Measurements from ENCODE around the gene IL11RA.

The IL11RA gene

DNA sequence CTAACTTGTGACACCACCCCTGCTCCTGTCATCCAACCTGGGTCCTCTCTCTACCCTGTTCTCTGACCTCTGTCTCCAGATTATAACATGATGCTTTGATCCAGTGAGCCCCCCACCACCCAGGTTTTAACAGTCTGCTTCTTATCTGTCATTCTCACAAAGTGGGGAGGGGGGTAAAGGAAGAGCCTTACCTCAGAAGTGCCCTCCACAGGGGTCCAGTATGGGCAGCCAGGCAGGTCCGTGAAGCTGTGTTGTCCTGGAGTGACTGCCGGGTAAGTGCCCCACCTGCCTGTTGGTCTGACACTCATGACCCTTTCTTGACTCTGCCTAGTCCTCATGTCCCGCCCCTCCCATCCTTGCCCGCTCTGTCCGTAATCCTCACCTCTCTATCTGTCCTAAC lies 3.4 kb downstream of the IL11RA start:
- no peak for DNase-seq

DNA sequence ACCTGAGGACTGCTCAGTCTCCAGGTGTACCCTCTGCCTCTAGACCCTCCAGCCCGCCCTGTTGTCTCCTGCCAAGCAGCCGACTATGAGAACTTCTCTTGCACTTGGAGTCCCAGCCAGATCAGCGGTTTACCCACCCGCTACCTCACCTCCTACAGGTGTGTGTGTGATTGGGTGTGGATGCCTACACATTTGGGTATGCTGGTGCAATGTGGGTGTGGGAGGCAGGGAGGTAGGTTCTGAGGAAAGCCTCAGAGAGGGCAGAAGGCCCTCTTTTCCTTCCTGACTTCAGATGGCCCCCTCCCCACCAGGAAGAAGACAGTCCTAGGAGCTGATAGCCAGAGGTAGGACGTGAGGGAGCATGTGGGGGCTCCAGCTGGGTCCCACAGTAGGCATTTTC lies 5.0 kb downstream of the IL11RA start:
- DNase-seq, result no peak

DNA sequence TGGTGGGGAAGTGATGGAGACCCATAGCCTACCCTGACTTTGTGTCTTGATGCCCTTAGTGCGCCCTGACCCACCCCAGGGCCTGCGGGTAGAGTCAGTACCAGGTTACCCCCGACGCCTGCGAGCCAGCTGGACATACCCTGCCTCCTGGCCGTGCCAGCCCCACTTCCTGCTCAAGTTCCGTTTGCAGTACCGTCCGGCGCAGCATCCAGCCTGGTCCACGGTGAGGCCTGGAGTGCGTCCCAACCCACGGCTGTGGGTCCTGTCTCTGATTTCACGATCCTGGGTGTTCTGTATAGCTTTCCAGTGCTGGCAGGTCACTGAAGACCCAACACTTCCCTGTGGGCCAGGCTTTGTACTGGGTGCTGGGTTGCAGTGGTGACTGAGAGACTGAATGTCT lies 6.5 kb downstream of the IL11RA start:
- DNase-seq, result no peak

DNA sequence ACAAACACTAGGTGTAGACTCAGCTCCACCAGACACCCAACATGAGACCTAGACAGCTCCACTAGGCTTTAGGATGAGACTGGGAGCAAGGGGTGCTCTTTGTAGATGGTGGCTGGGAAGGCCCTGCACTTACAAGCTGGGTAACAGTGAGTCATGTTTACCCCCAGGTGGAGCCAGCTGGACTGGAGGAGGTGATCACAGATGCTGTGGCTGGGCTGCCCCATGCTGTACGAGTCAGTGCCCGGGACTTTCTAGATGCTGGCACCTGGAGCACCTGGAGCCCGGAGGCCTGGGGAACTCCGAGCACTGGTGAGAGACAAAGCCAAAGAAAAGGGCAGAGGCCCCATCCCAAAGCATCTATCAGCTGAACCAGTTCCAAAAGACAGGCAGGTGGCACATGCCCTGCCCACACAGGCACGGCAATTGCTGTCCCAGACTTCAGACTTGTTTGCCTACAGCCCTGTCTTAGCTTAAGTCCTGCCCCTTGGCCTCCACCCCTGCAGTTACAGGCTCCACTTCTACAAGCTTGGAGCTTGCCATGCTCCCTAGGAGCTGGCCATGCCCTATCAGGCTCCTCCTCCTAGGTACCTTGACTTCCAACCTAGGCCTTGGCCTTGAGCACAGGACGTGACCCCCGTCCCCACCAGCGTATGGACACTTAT lies 7.7 kb downstream of the IL11RA start:
- DNase-seq, result no peak

DNA sequence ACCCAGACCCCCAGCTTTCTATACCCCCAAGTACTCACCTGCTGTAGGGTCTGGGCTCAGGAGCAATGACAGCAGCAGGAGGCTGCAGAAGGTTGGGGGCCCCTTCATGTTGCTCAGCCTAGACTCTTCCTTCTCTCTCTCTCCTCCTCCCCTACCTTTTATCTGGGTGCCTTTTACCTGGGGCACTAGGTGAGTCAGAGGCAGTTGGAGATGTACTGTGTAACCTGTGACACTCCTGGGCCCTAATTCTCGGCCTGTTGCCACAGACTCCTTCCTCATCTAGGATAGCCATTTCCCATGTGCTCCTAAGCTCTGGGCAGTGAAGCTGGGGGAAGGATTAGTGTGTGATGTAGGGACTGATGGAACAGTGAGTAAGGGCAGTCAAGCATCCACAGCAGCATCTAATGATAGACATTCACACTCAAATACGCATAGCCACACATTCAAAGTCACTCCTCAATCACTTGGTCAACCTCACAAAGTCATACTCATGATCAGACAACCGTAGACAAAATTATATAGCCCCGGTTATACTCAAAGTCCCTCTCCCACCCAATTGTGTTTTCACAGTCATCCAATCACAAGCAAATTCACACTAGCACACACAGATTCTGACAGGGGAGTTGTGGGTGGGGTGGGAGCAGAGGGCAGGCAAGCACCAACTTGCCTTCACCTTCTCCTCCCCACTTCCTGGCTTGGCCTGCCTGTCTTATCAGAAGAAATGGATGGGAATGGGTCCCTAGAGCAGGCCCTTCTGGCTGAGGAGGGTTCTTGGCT lies 10.7 kb downstream of the IL11RA start, which contains the start of gene CCL27:
TSS of gene CCL27 (minus strand) at position 132 of the 777 bp plus-strand sequence. CDS start at position 108, 24 bp downstream.
- no peak for DNase-seq

DNA sequence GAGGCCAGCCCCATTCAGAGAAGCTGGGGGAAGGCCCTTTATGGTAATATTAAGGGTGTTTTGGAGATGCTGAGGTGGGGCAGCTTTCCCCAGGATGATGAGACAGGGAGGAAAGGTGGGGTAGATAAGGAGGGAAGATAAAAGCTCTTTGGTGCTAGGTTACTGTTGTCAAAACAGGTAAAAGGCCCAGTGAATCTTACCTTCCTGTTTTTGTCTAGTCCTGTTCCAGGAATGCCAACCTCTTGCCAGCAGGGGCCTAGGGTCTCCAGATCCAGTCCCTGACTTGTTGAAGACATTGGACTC lies 11.3 kb downstream of the IL11RA start:
- DNase-seq, result no peak

DNA sequence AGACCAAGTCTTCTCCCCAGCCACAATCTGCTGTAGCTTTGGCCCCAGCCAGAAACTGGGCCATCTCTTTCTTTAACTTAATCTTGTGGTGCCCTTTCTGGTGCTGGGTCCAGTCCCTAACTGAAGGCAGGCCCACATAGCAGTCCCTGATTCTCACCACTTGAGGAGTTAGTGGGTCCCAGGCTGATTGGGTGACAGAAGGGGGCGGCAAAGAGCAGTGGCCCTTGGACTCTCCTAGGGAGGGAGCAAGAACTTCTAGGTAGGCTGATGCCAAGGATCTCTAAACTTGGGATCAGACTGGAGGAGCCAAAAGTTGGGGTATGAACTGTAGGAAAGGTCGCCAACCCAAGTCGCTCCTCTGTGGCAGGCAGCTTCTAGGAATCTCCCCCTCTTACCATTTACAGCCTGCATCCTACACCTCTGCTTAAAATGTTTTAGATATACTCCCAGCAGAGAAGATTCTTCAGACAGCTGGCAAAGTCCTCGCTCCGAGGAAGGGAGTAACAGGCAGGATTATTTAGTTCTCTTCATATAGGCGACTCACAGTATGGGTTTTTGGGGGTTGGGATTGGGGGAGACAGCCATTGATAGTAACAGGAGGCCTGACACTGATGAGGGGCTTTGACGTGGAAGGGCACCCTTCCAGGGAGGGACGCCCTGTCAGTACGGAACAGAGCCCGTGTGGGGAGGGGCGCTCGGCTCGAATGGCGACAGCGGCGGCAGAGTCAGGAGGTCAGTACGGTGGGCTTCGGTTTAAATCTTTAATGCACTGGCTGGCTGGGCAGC lies 12.5 kb downstream of the IL11RA start:
- DNase-seq, result peak; percentile 73

DNA sequence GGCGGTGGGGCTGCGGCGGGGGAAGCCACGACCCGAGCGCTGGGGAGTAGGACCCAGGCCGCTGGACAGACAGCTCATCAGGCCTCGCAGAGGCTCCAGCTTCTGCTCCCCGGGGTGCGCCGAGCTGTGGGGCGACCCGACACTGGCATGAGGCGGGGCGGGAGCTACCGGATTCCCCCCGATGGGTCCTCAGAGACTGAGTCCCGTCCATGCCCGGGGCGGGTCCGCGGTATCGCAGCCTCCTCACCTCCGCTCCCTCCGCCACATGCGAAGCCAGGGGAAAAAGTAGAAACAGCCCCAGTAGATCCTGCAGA lies 13.0 kb downstream of the IL11RA start:
- no peak for DNase-seq

DNA sequence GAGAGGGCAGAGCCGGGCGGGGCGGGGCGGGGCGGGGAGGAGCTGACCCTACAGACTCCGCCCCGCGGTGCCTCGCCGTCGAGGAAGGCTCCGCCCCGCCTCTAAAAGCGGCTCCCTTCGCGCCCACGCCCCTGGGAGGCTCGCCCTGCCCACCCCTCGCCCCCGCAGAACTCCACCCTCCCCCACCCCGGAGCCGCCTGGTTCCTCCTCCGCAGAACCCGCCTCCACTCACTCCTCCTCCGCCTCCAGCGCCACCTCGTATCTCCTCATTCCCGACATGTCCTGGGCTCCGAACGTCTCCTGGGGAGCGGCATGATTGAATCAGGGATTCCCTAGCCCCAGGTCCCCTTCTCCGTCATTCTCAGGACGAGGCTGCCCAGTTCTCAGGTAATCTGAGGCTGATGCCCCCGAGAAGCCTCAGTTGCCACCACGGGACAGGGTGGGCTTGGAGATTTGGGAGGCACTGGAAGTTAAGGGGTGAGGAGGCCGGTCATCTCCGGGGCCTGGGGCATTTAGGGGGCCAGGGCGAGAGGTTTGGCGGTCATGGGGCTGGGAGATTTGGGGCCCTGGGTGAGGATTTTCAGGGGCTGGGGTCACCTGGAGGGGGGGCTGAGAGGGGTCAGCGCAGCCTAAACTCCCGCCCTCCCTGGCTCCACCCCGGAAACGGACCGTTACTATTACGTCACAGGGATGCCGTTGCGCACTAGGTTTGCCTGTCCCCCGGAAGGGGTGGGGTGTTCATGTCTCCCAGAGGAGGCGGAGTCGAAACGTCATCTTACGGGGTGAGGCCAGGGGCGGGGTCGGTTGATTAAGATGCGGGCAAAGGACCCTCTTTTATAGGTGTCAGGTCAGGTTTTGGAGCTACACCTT lies 13.6 kb downstream of the IL11RA start:
- DNase-seq, result peak; percentile 88

DNA sequence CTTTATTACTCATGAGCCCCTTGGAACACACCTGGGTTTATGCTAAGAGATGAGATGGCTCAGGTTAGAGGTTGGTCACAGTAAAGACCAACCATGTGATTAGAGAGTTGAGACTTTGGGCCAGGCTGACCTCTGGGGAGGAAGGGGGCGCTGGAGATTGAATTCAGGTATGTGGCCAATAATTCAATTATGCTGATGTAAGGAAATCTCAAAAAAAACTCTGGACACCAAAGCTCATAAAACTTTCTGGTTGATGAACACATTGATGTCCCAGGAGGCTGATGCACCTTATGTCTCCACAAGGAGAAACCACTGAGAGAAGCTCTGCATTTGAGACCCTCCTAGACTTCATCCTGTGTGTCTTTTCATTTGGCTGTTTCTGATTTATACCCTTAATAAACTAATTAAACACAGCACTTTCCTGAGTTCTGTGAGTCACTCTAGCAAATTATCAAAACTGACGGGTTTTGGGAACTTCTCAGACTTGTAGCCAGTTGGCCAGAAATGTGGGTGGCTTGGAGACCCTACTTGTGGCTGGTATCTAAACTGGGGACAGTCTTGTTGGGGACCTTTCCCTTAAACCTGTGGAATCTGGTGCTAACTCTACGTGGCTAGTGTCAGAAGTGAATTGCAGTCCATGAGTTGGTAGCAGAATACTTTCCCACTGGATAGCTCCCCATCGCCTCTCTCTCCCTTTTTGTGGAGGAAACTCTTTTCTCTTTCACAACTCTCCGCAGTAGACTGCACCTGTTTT lies 18.0 kb downstream of the IL11RA start:
- DNase-seq, result no peak

DNA sequence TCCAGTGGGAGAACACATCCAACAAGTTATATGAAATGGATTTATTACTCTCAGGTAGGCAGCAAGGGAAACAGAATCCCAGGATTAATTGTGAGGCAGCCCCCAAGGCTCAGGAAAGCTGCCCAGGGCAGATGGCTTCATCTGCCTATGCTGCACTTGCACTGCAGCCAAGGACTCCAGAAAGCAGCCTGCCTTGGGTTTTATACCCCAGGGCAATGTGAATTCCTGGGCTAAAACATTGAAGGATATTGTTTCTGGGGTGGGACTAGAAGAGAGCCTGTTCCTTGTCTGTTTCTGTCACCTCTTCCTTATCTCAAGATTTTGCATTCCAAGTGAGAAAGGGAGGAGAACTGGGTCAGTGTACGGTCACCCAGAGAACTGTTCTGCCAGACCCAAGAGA lies 19.3 kb downstream of the IL11RA start:
- no peak for DNase-seq

DNA sequence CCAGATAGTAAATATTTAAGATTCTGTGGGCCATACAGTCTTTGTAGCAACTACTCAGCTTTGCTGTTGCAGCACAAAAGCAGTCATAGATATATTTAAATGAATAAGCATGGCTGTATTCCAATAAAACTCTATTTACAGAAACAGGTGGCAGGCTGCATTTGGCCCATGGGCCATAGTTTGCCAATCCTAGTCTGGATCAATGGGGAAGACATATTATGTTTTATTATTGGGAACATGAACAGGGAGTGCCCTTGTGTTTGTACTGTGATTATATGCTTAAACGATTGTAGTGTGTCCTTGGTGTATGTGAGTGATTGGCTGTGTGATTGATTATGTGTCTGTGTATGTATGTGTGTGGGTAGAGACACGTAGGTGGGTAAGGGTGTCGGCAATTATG lies 22.5 kb downstream of the IL11RA start:
- DNase-seq, result no peak

DNA sequence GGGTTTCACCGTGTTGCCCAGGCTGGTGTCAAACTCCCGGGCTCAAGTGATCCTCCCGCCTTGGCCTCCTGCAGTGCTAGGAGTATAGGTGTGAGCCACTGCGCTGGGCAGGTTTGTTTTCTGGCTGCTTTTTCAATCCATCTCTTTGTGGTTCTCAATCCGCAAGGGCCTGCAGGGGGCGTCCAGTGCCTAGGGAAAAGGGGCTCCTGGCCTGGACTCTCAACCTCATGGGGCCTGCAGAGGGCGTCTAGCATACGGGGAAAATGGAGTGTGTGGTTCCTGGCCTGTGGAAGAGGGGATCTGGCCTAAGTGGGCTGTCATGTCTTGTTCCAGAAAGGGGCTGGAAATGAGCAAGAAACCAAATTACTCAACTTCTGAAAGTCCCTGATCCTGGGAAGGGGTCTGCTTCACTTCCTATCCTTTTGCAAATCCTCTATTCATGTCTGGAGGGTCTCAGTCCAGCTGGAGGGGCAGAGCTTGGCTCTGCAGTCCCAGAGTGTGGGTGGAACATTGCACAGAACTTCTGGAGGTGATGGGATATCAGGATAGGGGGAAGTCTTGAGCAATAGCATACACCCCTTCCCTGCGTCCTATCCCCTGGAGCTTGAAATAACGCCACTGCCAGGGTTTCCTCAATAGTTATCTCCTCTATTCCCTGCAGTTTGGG lies 23.2 kb downstream of the IL11RA start:
- DNase-seq, result peak; percentile 55

DNA sequence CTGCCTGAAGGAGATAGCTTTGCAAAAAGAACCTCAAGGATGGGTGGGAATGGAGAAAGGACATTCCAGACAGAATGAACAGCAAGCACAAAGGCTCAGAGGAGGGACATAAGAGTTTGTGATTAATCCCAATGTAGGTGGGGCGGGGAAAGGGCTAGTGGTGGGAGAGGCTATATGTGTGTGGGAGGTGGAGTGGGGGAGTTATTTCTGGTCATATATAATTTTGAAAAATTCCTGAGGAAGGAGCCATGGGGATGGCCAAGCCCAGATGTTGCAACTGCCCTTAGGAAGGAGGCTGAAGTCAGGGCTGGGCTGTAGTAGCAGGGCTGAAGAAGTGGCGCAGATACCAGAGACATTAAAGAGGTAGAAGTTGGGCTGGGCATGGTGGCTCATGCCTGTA lies 23.9 kb downstream of the IL11RA start:
- no peak for DNase-seq

DNA sequence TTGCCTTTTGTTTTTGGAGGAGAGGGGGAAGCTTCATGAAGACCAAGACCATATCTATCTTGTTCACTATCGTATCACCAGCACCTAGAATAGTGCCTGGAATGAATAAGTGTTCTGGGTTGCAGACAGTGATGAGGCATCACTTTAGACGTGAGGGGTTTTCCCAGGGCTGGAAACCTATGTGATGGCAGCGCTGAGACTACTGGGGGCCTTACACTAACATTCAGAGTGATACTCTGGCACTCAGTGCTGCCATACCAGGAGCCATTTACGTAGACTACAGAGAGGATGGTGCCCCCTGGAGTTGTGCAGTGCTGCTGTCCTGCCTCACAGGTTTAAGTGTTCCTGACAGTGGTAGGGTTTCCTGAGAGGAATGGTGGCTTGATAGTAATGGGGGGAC lies 32.2 kb downstream of the IL11RA start:
- DNase-seq, result peak; percentile 39

DNA sequence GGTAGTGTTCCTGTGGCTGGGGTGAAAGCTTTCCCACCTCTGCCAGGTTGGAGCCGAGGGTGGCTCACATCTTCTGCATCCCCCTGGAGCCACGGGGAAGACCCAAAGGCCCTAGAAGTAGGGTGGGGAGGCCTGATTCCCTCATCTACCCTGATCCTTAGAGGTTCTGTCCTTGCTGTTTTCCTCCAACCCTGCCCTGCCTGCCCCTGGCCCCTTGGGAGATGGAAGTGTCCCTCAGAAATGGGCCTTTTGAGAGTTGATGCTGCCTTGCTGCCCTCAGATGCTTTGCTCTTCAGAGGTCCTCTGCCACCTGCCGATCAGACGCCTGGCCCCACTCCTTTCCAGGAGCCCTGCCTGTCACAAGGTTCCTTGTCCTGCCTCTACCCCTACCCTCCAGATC lies 32.8 kb downstream of the IL11RA start:
- DNase-seq, result no peak

DNA sequence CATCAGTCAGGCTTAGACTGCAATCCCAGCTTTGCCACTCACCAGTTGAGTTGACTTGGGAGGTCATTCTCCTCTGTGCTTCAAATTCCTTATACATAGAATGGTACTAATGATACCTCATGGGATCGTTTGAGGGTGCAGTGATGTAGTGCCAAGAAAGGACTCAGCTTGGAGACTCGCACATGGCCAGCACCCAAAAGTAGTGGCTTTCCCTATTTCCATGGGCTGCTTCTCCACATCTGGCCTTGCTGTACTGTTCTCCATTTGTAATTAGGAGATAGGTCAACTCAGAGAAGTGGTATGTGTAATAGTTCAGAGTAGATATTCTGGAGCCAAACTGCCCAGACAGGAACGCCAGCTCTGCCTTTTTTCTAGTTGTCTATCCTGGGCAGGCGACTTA lies 33.6 kb downstream of the IL11RA start:
- DNase-seq, result no peak

DNA sequence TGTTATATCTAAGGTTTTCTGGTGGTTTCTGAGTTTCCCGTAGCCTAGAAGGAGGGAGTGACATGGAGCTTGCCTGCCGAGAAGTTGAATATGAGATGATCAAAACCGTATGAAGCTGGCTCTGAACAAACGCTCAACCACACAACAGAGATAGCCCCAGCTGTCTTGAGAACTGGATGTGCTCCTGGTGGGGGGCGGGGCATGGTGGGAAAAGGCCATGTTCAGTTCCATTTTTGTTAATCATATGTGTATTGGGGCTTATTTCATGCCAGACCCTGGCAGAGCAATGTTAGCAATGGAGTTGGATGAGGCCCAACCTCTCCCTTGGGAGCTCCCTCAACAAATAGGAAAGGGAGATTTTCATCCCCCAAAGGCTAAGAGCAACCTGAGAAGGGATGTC lies 34.2 kb downstream of the IL11RA start:
- no peak for DNase-seq

DNA sequence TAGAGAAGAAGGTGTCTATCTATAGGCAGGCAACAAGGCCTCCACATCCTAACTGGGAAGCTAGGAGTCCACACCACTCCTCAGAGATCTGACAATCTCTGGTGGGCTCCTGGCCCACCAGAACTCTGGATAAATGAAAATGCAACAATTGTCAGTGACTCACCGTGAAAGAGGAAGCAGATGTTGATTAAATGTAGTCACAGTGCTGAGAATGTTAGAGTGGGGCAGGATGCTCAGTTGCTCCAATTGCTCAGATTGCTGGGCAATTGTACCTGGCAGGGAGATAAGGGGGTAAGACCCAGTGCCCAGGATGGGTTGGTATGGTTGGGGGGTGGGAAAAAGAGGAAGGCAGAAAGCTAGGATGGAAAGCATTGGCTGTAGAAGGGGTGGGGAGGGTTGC lies 34.7 kb downstream of the IL11RA start:
- DNase-seq, result no peak

DNA sequence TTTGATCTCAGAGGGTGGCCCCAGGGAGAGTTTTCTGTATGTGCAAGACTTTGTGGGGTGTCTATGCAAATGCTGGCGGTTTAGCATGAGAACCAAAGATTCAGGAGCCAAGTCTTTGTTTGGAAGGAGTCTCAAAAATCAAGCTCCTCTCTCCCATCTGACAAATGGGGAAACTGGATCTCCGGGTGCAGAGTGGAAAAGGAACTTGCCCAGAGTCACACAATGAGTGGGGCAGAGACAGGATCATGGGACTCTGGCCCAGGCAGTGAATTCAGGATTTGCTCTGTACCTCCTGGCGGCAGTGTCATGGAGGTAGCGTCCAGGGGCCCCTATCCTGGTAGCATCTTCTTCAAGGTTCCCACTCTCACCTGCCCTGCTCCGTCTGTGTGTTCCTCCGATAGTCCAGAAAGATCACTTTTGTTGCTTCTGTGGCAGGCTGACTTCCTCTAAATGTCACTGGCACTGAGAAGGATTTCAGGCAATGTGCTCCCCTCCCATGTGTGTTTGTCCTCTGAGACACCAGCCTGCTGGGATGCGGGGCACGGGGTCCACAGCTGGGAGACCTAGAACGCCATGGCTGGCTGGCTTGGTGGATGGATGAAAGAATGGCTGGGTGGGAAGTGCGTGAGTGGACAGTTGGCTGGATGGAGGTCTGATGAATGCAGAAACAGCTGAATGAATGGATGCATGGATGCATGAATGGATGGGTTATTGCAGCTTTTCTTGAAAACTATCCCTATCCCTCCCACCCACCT lies 35.5 kb downstream of the IL11RA start:
- no peak for DNase-seq
